GM21825 (cell line): ENCODE measurements around the gene PPP1R12B.
"Not testable (repeated sequence)": the region's sequence is repeated elsewhere in the genome, so short reads cannot be mapped to it uniquely, and the experiment has no call there.

Experiments
- ATAC-seq: cut with Tn5 transposase; IDR thresholded peaks from one replicate; pipeline ENCODE4 v1.9.1; 2021; ENCODE audit warnings: mild to moderate bottlenecking, moderate library complexity; ENCODE audit not compliant: unreplicated experiment

Gene PPP1R12B

DNA sequence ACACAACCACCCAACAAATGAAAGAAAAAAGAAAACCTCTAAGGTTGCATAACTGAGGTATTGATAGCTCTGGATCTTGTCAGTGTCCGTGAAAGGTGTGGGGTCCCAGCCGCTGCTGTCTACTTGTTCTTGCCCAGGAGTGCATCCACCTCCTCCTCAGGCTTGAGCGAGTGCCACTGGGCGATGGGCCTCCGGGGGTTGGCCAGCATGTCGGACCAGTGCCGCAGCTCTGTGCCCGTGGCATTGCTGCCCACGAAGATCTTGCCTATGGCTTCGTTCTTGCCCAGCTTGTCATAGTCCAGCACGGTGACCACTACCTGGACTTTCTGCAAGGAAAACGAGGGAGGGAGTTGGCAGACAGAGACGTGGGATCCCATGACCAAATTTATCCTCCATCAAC lies 248.1 kb downstream of the PPP1R12B start:
- ATAC-seq, result no peak

DNA sequence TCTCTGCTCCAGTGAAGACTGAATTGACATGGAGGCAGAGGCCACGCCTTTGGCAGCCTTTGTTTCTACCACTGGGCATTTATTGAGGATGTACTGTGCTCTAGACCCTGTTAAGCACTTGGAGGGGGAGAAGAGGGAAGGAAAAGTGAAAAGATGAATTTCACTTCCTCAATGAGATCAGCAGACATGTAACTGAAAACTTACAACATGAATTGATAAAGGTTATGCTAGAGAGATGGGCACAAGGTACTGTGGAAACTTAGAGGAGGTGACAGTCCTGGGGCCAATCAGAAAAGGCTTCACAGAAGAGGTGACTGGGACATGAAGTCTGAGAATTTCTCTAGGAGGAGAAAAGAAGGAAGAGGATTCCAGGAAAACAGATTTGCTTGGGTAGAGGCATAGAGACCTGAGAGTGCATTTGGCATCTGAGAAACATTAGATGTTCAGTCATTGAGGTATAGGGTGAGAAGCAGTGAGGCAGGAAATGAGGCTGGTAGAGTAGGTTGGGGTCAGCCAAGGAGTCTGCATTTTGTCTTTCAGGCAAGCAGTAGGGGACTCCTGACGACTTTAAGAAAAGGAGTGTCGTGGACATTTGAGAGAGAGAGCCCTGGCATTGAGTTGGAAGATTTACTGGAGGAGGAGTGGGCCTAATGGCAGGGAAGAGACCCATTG lies 248.7 kb downstream of the PPP1R12B start:
- ATAC-seq, result no peak

DNA sequence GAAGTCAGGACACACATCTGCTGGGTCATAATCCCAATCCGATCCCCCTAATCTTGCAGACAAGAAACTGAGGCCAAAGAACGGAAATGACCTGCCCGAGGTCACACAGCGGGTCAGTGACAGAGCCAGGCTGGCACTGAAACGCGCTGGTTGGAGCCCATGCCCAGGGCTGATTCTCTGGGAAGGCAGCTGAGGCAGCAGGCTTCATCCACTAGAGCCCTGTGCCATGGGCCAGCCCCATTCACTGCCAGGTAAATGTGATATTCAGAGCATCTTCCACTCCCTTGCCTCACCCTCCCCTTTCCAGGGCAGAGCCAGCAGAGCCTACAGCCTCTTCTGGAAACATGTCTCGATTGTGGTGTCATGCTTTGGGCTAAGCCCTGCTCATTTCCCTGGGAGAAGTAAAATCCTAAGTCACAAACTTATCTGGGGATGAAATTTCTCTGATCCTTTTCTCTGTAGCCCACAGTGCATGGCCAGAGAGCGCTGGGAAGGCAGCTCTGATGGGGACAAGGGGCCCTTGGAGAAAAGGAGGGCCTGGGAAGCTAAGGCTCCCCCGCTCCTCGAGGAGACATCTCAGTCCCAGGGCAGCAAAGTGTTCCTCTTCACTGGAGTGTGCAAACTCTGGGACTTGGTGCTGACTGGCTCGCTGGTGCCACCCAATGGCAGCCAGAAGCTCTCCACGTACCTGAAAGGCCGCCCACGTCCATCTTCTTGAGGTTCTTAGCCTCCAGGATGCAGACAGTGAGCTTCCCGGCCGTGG lies 251.4 kb downstream of the PPP1R12B start:
- ATAC-seq, result no peak

DNA sequence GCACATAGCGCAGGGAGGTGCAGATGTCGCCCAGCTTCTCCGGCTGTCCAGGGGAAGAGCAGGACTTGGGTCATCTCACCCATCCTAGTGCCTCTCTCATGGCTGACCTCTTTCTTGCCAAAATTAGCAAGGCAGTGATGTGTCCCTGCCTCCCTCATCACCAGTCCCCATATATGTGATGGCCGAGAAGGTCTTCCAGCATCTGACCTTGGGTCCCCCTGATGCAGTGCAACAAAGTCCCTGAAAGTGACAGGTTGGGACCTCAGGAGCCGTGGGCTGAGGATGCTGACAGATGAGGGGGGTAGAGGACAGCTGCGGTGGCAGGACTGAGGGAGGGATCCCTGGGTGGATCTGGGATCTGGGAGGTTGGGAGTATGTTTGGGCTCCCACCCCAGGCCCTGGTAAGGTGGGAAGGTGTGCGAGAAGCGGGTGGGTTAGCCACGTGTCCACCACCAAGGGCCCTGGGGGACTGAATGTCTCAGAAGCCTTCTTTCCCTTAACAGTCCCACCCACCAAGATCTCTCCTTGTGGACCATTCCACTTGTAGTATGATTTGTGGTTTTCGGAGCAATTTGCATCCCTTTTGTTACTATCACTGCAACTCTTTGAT lies 252.0 kb downstream of the PPP1R12B start:
- ATAC-seq, result no peak

DNA sequence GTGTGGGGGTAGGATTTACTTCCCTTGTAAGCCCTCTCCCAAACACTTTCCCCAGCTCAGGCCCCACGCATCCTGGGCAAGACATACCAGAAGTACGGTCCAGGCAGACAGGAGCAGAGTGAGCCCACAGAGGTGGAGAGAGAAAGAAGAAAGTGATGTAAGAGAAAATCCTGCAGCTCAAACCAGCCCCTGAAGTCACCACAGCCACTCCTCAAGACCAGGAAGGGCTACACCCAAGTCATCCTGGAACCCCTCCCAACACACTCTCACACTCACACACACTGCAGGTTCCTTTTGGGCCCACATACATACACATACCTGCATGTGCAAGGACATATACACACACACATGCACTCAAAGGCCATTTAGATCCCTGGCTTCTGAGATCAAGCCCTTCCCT lies 254.9 kb downstream of the PPP1R12B start:
- ATAC-seq, result no peak

DNA sequence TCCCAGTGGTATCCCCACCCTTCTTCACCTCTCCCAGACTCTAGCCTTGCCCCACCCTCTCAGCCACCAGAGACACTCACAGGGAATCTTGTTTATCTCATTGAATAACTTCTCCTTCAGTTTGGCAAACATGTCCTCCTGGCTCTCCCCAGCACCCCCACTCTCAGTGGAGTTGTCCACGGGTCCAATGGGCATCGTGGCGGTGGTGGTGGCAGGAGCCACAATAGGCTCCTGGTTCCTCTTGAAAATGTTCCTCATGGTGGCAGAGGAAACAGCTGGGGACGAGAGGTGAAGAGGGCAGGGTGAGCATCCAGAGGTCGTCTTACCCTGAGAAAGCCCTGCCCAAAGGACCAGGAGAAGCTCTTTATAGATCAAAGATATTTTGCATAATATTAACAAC lies 257.0 kb downstream of the PPP1R12B start:
- ATAC-seq, result no peak

DNA sequence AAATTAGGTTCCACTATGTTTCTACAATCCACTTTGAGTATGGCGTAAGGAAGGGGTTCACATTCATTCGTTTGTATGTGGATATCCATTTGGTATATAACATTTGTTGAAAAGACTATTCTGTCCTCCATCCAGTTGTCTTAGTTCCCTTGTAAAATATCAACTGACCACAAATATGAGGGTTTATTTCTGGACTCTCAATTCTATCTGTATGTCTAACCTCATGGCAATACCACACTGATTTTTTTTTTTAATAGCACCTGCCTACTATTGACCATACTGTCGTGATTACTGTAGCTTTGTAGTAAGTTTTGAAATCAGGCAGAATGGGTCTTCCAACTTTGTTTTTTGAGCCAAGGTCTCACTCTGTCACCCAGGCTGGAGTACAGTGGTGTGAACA lies 263.5 kb downstream of the PPP1R12B start:
- ATAC-seq, result not testable (repeated sequence)

DNA sequence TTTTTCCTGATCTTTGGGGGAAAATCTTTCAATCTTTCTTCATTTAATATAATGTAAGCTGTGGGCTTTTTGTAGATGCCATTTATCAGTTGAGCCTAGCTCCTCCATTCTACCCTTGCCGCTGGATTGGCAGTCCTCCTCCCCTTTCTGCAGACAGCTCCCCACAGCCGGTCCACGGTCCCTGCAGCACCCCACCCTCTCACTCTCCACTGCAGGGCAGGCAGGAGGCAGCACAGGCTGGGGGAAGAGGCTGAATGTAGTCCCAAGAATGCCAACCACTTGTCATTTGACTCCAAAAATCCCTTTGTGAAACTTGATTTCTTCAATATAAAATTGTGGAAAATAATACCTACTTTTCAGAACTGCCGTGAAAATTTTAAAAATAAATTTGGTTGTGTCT lies 265.1 kb downstream of the PPP1R12B start:
- no peak for ATAC-seq

DNA sequence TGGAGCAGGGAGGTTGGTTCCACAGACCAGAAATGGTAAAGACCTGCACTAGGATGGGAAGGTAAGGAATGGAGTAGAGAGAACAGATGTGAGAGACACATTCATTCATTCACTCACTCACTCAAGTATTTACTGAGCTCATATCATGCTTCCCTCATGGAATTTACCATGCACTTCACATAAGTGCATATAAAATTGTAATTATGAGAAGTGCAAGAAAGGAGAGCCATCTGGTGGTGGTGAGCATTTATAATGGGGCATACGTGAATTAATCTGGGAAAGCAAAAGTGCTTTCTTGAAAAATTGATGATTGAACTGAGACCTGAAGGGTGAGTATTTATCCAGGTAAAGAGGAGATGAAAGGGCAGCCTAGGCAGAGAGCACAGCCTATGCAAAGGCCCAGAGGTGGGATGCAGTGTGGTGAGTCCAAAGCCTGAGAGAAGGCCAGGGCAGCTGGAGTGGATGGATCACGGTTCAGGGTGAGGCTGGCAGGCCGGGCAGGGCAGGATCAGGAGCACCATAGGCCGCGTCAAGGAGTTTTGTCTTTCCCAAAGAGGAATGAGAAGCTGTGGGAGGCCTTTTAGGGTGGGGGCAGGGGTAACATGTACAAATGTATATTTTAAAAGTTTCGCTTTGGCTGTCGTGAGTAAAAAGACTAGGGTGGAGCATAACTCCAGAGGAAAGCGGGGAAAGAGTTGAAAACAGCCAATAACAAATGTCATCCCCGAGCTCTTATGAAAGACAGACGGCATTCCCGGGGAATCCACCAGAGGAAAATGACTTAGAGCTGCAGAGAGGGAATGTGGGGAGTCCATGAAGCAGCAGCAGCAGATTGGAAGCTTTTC lies 266.1 kb downstream of the PPP1R12B start:
- not testable (repeated sequence) for ATAC-seq

DNA sequence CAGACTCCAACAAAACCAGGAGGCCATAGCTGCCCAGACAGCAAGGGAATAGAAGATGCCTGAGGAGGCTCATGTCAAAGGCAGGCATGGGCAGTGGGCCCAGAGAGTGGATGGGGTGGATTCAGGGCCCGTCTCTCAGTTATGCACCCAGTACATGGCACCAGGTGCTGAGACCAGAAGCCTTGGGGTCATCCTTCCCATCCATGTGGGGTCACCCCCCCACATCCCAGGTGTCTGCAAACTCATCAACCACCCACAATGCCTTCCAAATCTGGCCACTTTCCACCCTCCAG lies 266.7 kb downstream of the PPP1R12B start:
- ATAC-seq, result not testable (repeated sequence)

DNA sequence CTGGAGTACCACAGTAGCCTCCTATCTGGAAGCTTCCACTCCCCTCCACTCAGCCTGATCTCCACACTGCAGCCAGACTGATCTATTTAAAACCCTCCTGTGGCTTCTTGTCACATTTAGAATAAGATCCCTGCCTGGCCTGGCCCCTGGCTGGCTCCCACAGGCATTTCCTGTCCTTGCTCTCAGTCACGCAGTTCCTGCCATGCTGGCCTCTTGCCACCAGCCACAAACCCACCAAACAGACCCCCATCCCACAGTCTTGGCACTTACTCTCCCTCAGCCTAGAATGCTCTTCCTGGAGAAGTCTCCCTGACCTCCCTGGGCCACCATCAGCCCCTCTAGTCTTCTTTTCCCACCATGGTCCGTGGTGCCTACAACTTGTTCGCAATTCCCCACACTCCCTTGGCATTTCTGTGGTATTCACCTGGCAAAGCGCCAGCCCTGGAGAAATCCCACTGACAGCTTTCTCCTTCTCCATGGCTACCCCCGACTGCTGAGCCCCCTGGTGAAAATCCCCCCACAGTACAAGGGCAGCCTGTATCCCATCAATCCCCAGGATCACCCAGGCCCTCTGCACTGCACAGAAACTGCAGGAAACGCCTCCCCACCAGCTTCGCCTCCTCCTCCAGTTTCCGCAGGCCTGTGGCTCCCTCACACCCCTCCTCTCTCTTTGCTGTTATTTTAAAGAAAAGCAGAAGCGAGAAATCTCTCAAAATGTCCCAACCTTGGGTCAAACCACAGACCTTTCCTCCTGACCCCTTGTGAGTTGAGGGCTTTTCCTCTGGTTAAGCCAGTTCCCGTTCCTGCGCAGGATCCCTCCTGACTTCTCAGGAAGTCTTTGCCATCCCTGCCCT lies 267.2 kb downstream of the PPP1R12B start:
- ATAC-seq, result peak; percentile 77

DNA sequence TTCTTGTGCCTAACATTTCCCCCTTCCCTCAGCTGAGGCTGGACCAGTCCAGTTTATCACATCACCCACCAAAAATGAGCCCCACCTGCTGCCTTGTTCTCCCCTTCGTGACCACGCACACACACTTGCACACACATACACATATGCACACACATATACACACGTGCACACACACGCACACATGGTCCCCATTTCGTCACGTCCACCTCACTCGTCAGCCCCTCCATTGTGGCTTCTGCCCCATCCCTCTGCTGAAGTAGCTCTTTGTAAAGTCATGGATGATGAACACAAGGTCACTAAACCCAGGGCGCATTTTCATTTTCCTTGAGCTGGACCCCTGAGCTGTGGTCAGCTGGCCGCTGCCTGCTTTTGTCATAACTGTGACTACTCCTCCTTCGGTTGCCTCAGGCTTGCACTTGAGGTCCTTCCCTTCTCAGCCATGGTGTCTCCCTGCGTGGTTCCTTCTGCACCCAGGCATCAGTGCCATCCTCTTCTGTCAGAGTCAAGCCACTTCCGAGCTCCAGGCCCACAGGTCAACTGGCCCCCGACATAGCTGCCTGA lies 267.9 kb downstream of the PPP1R12B start:
- peak; percentile 19 for ATAC-seq

DNA sequence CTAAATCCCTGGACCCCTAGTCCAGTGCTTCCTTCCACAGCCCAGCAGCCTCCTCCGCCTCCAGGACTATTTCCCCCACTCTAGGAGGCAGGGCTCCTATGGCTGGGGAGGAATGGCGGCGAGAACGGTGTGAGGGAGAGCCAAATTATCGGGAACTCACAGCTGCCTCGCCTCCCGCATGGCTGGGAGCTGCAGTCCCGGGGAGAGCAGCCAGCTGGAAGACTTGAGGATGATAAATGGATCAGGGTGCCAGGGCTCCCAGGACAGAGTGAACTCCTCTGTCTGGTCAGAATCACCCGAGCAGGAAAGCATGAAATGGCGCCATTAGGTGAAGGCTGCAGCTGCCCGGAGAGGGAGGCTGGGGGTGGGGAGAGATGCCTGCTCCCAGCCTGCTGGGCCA lies 270.5 kb downstream of the PPP1R12B start:
- not testable (repeated sequence) for ATAC-seq

DNA sequence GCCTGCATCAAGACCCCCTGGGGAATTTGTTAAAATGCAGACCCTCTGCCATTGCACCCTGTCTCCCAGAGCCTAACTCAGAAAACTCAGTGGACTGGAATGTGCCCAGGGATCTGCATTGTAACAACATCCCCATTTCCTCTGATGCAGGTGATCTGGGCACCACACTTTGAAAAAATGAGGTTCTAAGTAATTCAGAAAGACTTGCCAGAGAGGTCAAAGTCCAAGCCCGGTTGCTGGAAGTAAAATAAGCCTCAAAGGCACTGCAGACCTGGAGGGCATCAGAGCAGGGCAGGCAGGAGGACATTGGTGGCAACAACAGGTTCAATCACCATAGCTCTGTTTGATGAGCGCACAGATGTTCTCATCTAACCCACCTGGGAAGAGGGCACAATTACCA lies 271.0 kb downstream of the PPP1R12B start:
- ATAC-seq, result no peak

DNA sequence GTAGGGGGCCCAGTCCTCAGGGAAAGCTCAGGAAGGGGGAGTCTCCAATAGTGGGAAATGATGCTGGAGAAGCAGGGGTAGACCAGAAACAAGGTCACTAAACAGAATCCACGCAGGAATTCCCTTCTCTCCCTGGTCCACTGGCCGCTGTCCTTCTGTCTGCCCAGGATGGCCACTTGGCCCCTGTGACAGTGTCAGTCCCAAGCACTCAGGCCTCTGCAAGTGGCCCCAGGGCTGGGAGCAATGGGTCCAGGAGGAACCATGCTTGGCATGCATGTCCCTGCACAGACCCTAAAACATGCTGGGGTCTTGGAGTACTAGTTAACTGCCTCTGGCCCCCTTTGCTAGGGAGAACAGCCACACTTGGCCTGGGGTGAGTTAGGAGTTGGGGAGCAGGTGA lies 271.5 kb downstream of the PPP1R12B start:
- not testable (repeated sequence) for ATAC-seq

DNA sequence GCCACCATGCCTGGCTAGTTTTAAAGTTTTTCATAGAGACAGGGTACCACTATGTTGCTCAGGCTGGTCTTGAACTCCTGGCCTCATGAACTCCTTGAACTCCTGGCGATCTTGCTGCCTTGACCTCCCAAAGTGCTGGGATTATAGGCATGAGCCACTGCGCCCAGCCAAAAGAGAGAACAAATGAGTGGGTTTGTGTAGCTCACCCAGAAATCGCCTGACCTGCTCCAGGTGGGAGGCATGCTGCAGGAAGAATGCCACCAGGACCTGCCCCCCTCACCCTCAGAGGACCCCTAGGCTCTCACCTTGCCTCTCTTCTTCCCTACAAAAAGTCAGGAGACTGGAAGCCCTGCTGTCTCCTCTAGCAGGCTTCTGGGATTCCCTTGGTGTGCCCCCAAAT lies 272.9 kb downstream of the PPP1R12B start:
- no peak for ATAC-seq

DNA sequence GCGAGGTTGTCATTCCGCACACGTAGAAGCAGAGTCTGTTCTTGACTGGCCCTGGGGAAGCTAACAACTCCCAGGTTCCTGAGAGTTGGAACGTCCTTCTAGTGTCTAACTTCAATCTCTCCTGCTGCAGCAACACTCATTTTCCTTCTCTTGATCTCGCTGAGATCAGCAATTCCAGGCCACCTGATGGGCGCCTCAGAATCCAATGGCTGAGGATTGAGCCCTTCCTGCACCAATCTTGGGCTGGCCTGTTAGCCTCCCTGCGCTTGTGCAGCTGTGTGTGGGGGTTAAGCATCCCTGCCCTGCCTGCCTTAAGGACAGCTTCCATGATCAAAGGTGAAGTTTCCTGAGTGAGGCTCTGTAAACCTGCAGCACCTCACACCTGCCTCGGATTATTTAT lies 273.9 kb downstream of the PPP1R12B start:
- no peak for ATAC-seq

DNA sequence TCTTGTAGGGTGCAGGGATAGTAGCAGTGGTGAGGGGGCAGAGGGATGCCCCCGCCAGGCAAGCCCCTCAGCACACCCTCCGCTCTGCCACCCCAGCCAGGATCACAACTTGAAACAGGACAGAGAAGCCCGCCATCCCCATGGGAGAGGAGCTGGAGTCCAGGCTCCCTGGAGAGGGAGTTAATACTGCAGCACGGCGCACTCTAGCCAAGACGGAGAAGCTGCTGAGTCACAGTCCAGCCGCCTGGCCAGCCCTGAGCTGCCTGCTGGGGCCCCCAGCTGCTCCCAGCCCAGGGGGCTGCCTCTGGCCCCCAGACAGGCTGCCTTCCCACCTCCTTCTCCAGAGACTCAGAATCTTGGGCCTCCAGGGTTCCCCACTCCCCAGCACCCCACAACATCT lies 274.6 kb downstream of the PPP1R12B start:
- ATAC-seq, result no peak

DNA sequence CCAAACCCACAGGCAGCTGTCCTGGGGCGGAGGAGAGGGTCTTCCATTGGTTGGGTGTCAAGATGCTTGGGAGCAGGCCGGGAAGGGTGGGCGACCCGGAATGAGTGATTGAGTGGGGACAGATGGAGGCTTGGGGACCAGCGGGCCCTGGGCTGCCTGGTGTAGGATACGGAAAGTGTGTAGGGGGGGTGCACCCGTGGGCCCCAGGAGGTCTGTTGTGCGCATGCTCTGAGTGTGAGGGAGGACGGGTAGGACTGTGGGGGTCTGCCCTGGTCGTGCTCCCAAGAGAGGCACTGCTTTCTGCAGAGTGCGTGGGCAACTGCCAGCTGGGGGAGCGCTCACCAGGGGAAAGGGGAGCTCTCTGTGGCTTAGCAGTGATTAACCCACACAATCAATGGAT lies 275.0 kb downstream of the PPP1R12B start:
- not testable (repeated sequence) for ATAC-seq

DNA sequence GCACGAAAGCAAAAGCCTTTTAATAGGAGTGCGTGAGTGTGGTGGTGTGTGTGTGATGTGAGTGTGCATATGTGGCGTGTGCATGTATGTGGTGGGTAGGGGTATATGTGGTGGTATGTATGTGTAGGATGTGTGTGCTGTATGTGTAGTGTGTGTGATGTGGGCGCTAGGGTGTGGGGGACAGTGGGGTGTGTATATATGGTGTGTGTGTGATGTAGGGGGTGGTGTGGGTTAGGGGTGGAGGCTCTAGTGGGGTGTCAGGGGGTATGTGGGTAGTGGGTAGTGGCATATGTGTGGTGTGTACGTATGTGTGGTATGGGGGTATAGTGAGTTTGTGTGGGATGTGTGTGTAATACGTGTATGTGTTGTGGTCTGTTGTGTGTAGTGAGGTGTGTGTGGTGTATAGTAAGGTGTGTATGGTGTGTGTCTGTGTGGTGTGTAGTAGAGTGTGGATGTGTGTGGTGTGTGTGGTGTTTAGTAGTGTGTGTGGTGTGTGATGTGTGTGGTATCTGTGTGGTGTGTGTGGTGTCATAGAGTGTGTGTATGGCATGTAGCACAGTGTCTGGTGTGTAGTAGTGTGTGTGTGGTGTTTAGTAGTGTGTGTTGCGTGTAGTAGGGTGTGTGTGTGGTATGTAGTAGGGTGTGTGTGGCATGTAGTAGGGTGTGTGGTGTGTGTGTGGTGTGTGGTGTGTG lies 275.7 kb downstream of the PPP1R12B start:
- ATAC-seq, result no peak
